PC-3 (cell line): Measurements from ENCODE around the gene APBB2.

ENCODE experiments used
- EZH2 ChIP-seq: fragments of 300-600 bp; sonication (generic); IDR thresholded peaks from one replicate; pipeline ENCODE4 v1.6.1; 2017; ENCODE audit warnings: antibody characterized with exemption, mild to moderate bottlenecking, low read length; ENCODE audit not compliant: unreplicated experiment
- EZH2phosphoT487 ChIP-seq: fragments of 300-600 bp; sonication (generic); IDR thresholded peaks from 2 replicates; pipeline ENCODE4 v1.6.1; 2018; ENCODE audit warnings: mild to moderate bottlenecking, antibody characterized with exemption, low read length, borderline replicate concordance

DNA sequence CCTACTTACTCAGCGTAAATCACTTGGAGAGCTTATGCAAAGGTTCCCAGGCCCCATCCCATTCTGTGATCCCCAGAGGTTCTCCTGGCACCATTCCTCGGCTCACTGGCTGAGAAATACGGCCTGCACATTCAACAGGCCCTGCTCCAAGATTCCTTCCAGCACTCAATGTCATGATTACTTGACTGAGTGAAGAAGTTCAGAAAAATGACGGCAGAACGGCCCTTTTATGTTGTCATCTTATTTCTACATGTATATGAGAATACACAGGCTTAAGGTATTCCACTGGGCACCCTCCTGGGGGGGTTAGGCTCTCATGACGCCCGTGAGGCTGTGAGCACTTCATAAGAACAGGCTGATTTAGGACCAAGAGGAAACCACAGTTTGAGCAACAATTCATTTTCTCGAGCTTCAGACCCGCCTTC, 274.0 kb downstream of the APBB2 start:
- no peak for TF ChIP-seq EZH2phosphoT487
- no peak for TF ChIP-seq EZH2
